Stimulated activated CD8-positive, alpha-beta memory T cell treated with anti-CD3 and anti-CD28 coated beads, Interleukin-15, amount 100 ng/mL, for 48 hours (primary cell): ENCODE results near the gene SCART1.
"Not testable (repeated sequence)": the region's sequence is repeated elsewhere in the genome, so short reads cannot be mapped to it uniquely, and the experiment has no call there.

Experiments used
- DNase-seq, 2 donors: peaks; one replicate each; pipeline ENCODE4 v3.0.0-alpha.2; 2020; ENCODE audit warnings: low read depth in 2 of 2

Gene SCART1

GRCh38 chr10:133432789-133433188 is 21.0 kb upstream of the SCART1 start:
- not testable (repeated sequence) for DNase-seq

- DNase-seq = no peak
Observed at GRCh38 chr10:133438711-133439273, 15.0 kb upstream of the SCART1 start.

DNA sequence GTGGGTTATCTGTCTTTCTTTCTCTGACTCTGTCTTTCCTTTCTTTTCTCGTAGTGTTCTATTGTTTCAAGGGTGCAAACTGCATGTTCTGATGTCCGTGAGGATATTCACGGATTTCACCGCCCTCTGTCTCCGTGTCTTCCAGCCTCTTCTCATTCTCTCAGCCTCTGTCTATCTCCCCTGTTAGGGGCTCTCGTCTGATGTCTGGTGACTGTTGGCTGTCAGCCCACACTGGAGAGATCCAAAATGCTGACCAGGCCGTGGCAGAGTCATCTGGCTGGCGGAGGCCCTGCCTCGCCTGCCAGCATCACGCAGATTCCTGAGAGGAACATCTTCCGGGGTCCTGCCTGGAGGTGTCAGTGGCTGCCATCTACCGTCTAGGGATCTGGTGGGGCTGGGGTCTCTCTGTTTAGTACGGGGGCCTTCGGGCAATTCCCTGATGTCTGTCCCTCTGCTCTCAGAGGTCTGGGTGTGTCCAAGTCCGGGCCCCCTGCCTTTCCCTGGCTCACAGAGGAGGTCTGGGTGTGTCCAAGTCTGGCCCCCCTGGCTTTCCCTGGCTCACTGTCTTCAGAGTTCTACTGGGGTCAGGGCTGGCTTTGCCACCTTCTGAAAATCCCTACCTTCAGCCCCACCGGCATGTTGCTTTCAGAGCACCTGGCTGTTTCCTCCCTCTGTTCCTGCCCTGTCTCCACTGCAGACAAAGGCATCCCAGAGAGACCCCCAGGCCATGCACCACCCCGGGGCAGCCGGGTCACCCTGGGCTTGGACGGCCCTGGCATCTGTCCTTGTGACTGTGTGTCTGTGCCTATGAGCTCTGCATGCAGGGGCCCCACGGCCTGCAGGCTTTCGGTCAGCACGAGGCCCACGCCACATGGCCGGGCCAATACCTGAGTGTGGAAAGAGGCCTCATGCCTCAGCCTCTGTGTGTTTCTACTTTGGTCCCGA is 14.0 kb upstream of the SCART1 start:
- no peak for DNase-seq

- DNase-seq = no peak
Observed at GRCh38 chr10:133440633-133441285, 13.0 kb upstream of the SCART1 start.

- DNase-seq = not testable (repeated sequence)
Observed at GRCh38 chr10:133441356-133441755, 12.4 kb upstream of the SCART1 start.

DNA sequence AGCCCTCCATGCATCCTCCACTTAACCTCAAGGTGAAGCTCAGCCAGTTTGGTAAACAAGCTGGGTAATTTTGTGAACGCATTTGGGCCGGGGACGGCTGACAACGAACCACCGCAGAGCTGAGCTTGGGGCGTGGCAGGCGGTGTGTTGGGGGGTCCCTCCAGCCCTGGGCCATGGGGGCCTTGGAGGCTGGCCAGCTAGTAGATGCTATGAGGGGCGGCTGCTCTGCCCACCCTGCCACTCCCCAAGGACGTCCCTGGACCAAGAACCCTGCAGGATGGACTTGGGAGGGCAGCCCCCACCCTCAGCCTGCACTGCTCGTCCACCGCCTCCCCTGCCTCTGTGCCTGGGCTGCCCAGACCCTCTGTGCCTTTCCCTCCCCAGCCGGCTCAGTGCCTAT is 12.0 kb upstream of the SCART1 start:
- no peak for DNase-seq

DNA sequence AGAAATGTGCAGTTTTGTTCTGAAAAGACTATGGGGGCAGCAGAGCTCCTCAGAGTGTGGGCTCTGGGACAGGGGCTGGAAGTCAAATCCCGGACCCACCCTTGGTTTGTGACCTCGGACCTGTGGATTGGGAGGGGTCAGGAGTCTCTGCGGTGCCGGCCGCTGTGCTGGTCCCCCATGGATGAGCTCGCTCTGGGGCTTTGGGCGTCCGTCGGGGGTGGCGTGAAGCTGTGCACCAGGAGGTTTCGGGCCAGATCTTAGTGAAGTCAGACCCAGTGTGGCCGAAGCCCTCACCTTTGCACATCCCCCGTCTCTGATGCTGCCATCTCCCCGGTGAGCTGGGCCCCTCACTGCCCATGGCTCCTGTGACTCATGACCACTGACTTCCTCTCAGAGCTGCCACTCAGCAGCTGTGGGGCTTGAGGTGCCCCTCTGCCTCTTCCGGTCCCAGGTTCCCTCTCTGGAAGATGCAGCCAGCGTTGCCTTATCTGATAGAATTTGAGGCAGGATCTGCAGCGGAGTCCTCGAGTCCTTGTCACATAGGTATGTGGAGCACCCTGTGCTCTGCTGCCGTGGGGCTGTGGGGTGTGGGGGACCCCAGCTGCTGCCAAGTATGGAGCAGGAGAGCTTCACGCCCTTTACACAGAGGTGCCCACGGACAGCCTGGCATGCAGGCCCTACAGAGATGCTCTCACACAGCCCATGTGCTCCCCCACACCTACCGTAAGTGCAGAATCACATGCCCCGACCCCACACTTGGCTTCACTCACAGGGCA is 11.4 kb upstream of the SCART1 start:
- DNase-seq = peak in 1 of 2 donors; percentile 15

GRCh38 chr10:133442967-133443924 is 10.5 kb upstream of the SCART1 start:
- no peak for DNase-seq

DNA sequence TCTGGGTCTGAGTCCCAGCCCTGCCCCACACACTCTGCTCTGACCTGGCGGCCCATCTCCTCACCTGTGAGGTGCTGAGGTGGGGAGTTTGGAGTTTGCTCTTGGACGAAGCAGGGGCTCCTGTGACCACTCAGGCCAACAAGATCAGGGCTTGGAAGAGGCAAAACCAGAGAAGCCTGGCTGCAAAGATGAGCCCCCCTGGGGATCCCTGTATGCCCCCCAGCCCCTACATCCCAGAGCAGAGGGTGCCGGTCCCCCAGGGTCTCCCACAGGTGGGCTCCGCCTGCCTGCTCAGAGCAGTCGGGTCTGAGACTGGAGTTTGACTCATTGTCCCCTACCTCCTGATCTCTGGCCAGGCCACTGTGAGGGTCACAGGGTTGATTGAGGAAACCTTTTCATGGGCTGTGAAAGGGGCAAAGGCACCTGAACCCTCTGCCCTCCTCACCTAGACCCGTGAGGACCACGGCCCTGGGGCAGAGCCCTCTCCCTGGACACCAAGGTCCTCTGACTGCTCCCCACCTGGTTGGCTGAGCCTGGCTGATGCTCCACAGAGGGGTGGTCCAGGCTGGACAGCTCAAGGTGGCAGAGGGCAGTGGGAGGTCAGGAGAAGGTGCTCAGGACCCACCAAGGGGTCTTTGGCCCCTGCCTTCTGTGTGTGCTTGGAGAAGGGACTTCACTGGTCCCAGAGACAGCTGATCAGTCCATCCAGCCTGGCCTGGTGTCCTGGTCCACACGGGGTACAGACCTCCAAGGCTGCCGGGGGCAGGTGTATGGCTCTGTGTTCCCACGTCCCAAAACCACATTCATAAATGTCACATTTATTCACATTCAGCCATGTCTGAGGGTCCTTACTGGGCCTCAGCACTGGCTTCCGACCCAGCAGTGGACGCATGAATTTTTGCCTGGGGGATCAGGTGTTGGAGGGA is 9.1 kb upstream of the SCART1 start:
- no peak for DNase-seq

GRCh38 chr10:133445268-133445732 is 8.4 kb upstream of the SCART1 start:
- DNase-seq = no peak

DNA sequence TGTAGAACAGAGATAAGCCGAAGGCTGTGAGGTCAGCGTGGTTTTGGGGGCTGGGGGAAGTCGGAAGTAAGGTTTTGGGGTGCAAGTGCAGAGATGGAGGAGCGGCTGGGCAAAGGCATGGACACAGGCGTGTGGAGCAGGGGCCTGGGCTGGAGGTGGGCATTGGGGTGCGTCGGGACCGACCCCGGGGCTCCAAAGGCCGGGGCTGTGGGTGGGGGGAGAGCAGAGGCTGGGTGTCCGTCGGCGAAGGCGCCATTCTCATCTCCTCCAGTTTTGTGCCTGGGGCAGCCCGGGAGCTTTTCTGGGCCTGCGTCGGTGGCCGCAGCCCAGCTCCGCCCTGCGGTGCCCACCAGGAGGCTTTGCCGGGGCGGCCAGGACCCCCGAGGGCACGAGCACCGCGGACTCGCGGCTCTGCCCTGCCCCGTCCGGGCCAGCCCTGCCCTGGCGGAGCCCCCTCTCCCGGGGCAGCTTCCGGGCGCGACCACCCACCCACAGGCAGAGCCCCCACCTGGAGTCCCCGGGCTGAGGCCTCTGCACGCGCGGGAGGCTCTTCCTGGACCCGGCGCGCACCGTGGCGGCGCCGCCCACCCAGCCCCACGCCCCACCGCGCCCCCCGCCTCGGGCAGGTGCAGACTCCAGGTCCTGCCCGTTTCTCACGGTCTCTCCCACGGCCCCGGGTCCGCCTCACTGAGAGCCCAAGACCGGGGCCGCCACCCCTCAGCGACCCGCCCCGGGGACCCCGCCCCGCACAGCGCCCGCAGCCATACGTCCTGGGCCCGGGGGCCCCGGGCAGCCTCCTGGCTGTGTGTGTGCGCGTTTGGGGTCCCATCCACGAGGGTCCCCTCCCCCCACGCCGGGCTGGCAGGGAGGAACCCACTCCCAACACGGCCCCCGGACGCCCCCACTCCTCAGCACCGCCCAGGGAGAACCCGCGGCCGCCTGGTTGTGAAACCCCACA is 7.7 kb upstream of the SCART1 start:
- DNase-seq = no peak

DNA sequence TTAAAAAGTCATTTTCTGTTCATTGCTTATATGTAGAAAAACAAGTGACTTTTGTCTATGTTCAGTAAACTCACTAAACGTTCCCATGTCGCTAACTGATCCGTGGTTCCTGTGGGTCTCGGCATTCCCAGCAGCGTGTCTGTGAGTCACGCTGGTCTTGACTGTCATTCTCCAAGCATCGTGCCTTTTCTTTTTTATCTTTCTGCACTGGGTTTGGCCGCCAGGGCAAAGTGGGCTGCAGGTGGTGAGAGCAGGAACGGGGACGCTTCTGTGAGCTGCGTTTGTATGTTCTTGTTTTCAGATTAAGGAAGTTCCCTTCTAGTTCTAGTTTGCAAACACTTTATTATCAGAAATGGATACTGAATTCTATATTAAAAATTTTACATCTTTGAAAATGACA is 6.8 kb upstream of the SCART1 start:
- no peak for DNase-seq

DNA sequence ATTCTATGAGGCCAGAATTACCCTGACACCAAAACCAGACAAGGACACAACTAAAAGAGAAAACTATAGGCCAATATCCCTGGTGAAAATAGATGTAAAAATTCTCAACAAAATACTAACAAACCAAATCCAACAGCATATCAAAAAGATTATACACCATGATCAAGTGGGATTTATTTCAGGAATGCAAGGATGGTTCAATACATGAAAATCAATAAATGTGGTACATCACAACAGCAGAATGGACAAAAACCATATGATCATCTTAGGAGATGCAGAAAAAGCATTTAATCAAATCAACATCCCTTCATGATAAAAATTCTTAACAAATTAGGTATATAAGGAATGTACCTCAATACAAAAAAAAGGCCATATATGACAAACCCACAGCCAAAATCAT is 5.6 kb upstream of the SCART1 start:
- no peak for DNase-seq

DNA sequence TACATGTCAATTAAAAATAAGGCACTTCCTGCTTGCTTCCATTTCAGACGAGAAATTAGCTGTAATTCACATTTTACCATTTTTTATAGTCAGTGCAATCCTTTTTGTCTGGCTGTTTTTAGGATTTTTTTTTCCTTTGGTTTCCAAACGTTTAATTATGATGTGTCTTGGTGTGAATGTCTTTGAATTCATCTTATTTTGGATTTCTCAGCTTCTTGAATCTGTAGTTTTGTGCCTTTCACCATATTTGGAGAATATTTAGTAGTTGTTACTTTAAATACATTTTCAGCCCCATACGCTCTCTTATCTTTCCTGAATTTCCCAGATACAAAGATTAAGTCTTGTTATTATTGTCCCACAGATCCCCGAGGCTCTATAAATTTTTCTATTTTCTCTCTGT is 2.4 kb upstream of the SCART1 start:
- DNase-seq = no peak

DNA sequence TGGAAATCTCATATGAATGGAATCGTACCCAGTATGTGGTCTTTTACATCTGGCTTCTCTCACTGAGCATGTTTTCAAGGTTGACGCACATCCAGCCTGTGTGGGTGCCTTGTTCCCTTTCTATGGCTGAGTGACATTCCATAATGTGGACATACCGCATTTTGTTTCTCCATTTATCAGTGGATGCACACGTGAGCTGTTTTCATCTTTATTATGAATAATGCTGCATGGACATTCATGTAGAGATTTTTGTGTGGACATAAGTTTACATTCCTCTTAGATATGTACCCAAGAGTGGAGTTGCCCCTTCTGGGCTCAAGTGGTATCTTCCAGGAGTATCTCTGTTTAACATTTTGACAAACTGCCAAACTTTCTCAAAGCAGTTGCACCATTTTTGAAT is 1.3 kb upstream of the SCART1 start:
- DNase-seq = no peak

- DNase-seq = no peak
Observed at GRCh38 chr10:133454204-133454893, 604 bp downstream of the SCART1 start.

DNA sequence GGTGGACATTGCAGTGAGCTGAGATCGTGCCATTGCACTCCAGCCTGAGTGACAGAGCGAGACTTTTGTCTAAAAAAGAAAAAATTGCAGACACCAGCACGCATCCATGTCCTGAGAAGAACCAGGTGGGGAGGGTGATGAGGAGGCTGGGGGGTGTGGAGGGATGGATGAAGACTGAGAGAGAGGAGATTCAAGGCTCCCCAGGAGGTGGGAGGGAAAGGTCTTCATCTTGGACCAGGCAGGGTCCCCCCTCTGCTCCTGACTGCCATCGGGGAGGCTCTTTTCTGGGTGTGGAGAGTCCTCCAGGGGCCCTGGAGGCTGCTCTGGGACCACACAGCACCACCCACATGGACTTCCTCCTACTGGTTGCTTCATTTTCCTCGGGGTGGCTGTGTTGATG is 1.5 kb downstream of the SCART1 start:
- DNase-seq = no peak

- DNase-seq = no peak
Observed at GRCh38 chr10:133455611-133456031, 1.9 kb downstream of the SCART1 start.
